AG04449 (cell line): ENCODE results near the gene SLC28A1.

Experiments
- CTCF ChIA-PET: fragments of 350-600 bp; formaldehyde crosslinking; extraction: SDS; loops from one replicate; lab custom pipeline; 2021; ENCODE audit warnings: antibody characterized with exemption; lab: Yijun Ruan, JAX
- POLR2A ChIA-PET: fragments of 400-600, 350-600 bp; formaldehyde crosslinking; extraction: SDS; loops from one replicate; lab custom pipeline; 2020; ENCODE audit warnings: antibody characterized with exemption, inconsistent platforms; lab: Yijun Ruan, JAX
- DNase-seq: peaks from one replicate; pipeline ENCODE4 v3.0.0-alpha.2; 2010; ENCODE audit warnings: low read depth, low spot score
- H3K4me3 ChIP-seq: 2 replicates; pipeline ENCODE4 v1.5.1; 2011; ENCODE audit warnings: low read depth, mild to moderate bottlenecking, control low read depth, low read length
- CTCF ChIP-seq: IDR thresholded peaks from one replicate; pipeline ENCODE4 v1.5.1; 2011; ENCODE audit warnings: mild to moderate bottlenecking, moderate library complexity, low read length, control low read depth, inconsistent platforms; ENCODE audit not compliant: insufficient read depth; ENCODE audit errors: missing control alignments

The SLC28A1 gene

GRCh38 chr15:84899750-84900149 is 15.3 kb downstream of the SLC28A1 start:
- TF ChIP-seq CTCF: no peak
- no peak for DNase-seq
- ChIA-PET CTCF (interaction anchor here (0.6 kb wide), 1 partner anchor 239 kb away, joined by 3 read pairs; no protein-coding TSS in a partner anchor), POLR2A (no interaction called here)
- no peak overlapping the region for H3K4me3 ChIP-seq

GRCh38 chr15:84901540-84901939 is 17.1 kb downstream of the SLC28A1 start:
- no peak for TF ChIP-seq CTCF
- H3K4me3 ChIP-seq: no peak overlapping the region
- POLR2A ChIA-PET: no interaction called here
- DNase-seq: no peak
- CTCF ChIA-PET: interaction anchor here (1.3 kb wide), 1 partner anchor 27 kb away, joined by 6 read pairs; no protein-coding TSS in a partner anchor

- POLR2A ChIA-PET: no interaction called here
- CTCF ChIA-PET: interaction anchor here (0.7 to 1.3 kb wide), 3 partner anchors 10 to 306 kb away, joined by 3 to 4 read pairs (median 3); no protein-coding TSS in a partner anchor
- no peak for TF ChIP-seq CTCF
- DNase-seq: no peak
- no peak overlapping the region for H3K4me3 ChIP-seq
Measured at GRCh38 chr15:84903751-84904150, 19.3 kb downstream of the SLC28A1 start.

GRCh38 chr15:84904419-84904818 is 20.0 kb downstream of the SLC28A1 start:
- POLR2A ChIA-PET: no interaction called here
- DNase-seq: no peak
- no peak for TF ChIP-seq CTCF
- CTCF ChIA-PET: interaction anchor here (0.7 to 1.3 kb wide), 2 partner anchors 10 to 26 kb away, joined by 3 to 4 read pairs; no protein-coding TSS in a partner anchor
- H3K4me3 ChIP-seq: no peak overlapping the region

- no peak for TF ChIP-seq CTCF
- ChIA-PET POLR2A (no interaction called here), CTCF (interaction anchor here (1.3 kb wide), 1 partner anchor 27 kb away, joined by 4 read pairs; no protein-coding TSS in a partner anchor)
- H3K4me3 ChIP-seq: no peak overlapping the region
- DNase-seq: no peak
Measured at GRCh38 chr15:84905016-84905916, 20.8 kb downstream of the SLC28A1 start.

- CTCF ChIA-PET: interaction anchor here (1.0 to 1.7 kb wide), 3 partner anchors 21 to 253 kb away, joined by 3 to 6 read pairs (median 5); no protein-coding TSS in a partner anchor
- DNase-seq: no peak
- no peak overlapping the region for H3K4me3 ChIP-seq
- no peak for TF ChIP-seq CTCF
- POLR2A ChIA-PET: no interaction called here
Measured at GRCh38 chr15:84907731-84908130, 23.3 kb downstream of the SLC28A1 start.
